Mesenchymal stem cell (in vitro differentiated cells and primary cell): ENCODE data around the gene IGLON5.

Experiments used
- DNase-seq: peaks from one replicate; pipeline ENCODE4 v3.0.0-alpha.2; 2013
- H2AFZ ChIP-seq: one replicate; pipeline ENCODE4 v1.6.1; 2013; ENCODE audit warnings: low read depth, mild to moderate bottlenecking, control low read depth, inconsistent platforms, low read length, moderate library complexity
- H2AK5ac ChIP-seq: 2 replicates; pipeline ENCODE4 v1.6.1; 2013; ENCODE audit warnings: low read length, moderate library complexity, mild to moderate bottlenecking, inconsistent platforms; ENCODE audit not compliant: severe bottlenecking
- H2BK120ac ChIP-seq: one replicate; pipeline ENCODE4 v1.6.1; 2013; ENCODE audit warnings: low read depth, mild to moderate bottlenecking, inconsistent platforms, low read length, moderate library complexity
- H2BK12ac ChIP-seq, 2 experiments: one replicate each; pipeline ENCODE4 v1.6.1; 2013; ENCODE audit warnings: inconsistent platforms in 2 of 2, low read length in 2 of 2, mild to moderate bottlenecking in 2 of 2, moderate library complexity in 2 of 2, control low read depth in 1 of 2
- H2BK15ac ChIP-seq: one replicate; pipeline ENCODE4 v1.6.1; 2013; ENCODE audit warnings: mild to moderate bottlenecking, low read depth, inconsistent platforms; ENCODE audit not compliant: poor library complexity, severe bottlenecking
- H2BK5ac ChIP-seq: 2 replicates; pipeline ENCODE4 v1.6.1; 2013; ENCODE audit warnings: low read depth, mild to moderate bottlenecking, low read length, control low read depth, inconsistent platforms; ENCODE audit not compliant: poor library complexity, severe bottlenecking
- H3K14ac ChIP-seq, 2 experiments: one replicate each; pipeline ENCODE4 v1.6.1; 2013; ENCODE audit warnings: inconsistent platforms in 2 of 2, low read length in 2 of 2, control low read depth in 1 of 2, mild to moderate bottlenecking in 1 of 2, moderate library complexity in 1 of 2
- H3K18ac ChIP-seq, 2 experiments: one replicate each; pipeline ENCODE4 v1.6.1; 2013; ENCODE audit warnings: inconsistent platforms in 2 of 2, low read length in 2 of 2, control low read depth in 1 of 2, low read depth in 1 of 2, mild to moderate bottlenecking in 1 of 2
- H3K23ac ChIP-seq, 2 experiments: one replicate each; pipeline ENCODE4 v1.6.1; 2013; ENCODE audit warnings: inconsistent platforms in 2 of 2, low read length in 2 of 2, mild to moderate bottlenecking in 2 of 2, moderate library complexity in 2 of 2, control low read depth in 1 of 2
- H3K27ac ChIP-seq: 2 replicates; pipeline ENCODE4 v1.5.1; 2013; ENCODE audit warnings: mild to moderate bottlenecking, moderate library complexity, low read length, control low read depth, inconsistent platforms; ENCODE audit not compliant: poor library complexity, severe bottlenecking
- H3K27me3 ChIP-seq, 2 experiments: 2 replicates each; pipeline versions ENCODE4 v1.6.1 to v1.7.0; 2013; ENCODE audit warnings: low read length in 2 of 2, mild to moderate bottlenecking in 2 of 2, moderate library complexity in 2 of 2, control low read depth in 1 of 2, inconsistent platforms in 1 of 2; ENCODE audit not compliant: control insufficient read depth in 1 of 2, insufficient read depth in 1 of 2
- H3K36me3 ChIP-seq, 2 experiments: 2 replicates each; pipeline versions ENCODE4 v1.6.1 to v1.7.0; 2013; ENCODE audit warnings: low read length in 2 of 2, control low read depth in 1 of 2, inconsistent platforms in 1 of 2, low read depth in 1 of 2, mild to moderate bottlenecking in 1 of 2; ENCODE audit not compliant: insufficient read depth in 2 of 2, control insufficient read depth in 1 of 2
- H3K4ac ChIP-seq, 2 experiments: one replicate each; pipeline ENCODE4 v1.6.1; 2013; ENCODE audit warnings: inconsistent platforms in 2 of 2, low read length in 2 of 2, mild to moderate bottlenecking in 2 of 2, moderate library complexity in 2 of 2, control low read depth in 1 of 2, low read depth in 1 of 2
- H3K4me1 ChIP-seq: 2 replicates; pipeline ENCODE4 v1.6.1; 2013; ENCODE audit warnings: low read depth, low read length, control low read depth; ENCODE audit not compliant: control insufficient read depth, insufficient read depth
- H3K4me2 ChIP-seq: 2 replicates; pipeline ENCODE4 v1.6.1; 2013; ENCODE audit warnings: low read length, mild to moderate bottlenecking, inconsistent platforms; ENCODE audit not compliant: poor library complexity, severe bottlenecking
- H3K4me3 ChIP-seq, 2 experiments: 2 replicates each; pipeline versions ENCODE4 v1.5.1 to v1.7.0; 2013; ENCODE audit warnings: low read length in 2 of 2, mild to moderate bottlenecking in 2 of 2, control low read depth in 1 of 2, low read depth in 1 of 2; ENCODE audit not compliant: insufficient read depth in 1 of 2
- H3K79me1 ChIP-seq: replicated peaks from 2 replicates; pipeline ENCODE4 v1.6.1; 2013; ENCODE audit warnings: mild to moderate bottlenecking, control low read depth, low read length, inconsistent platforms; ENCODE audit not compliant: poor library complexity, severe bottlenecking
- H3K9ac ChIP-seq: 2 replicates; pipeline ENCODE4 v1.7.0; 2013; ENCODE audit warnings: mild to moderate bottlenecking, low read length, moderate library complexity
- H3K9me3 ChIP-seq: 2 replicates; pipeline ENCODE4 v1.7.0; 2013; ENCODE audit warnings: mild to moderate bottlenecking, low read length; ENCODE audit not compliant: control insufficient read depth
- H4K8ac ChIP-seq: one replicate; pipeline ENCODE4 v1.6.1; 2013; ENCODE audit warnings: inconsistent platforms, mild to moderate bottlenecking, low read length, moderate library complexity
- H4K91ac ChIP-seq: one replicate; pipeline ENCODE4 v1.6.1; 2013; ENCODE audit warnings: mild to moderate bottlenecking, low read length, inconsistent platforms
- WGBS: methylation state at CpG from one replicate; pipeline ENCODE4 v1.1.7; 2013; ENCODE audit warnings: mixed read lengths; 5-methylcytosine and 5-hydroxymethylcytosine counted together

Gene IGLON5

DNA sequence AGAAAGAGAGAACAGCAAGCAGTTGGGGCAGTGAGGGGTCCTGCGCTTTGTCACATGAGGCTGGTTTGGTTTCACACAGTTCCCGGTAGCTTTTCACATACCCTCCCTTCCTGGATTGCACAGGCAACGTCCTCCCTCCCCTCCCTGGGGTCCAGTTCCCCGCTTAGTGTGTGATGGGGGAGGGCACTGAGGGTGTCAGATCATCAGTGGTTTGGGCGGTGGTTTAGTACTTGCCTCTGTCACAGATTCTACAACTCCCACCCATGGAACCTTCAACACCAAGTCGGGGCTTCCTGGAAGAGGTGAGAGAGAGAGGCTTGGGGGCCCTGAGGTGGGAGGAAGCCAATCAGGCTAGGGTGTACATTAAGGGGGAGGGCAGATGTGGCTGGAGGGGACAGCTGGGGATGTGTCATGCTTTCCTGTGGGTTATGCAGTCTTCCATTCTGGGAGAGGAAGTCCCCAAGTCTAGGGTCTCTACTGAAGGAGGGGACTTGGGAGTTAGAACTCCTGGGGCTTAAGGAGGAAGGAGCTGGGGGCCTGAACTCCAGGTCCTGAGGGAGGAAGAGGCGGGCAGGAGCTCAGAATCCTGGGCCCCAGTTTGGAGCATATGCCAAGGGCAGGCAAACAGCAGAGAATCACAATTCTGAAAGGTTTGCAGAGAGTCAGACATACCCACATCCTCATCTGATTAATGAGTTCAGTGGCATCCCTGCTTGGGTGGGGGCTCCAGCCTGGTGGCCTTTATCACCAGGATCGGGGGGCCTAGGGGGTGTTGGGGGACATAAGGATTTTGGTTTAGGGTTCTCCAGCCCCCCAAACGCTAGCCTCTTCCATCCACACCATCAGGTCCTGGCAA is 61.4 kb downstream of the IGLON5 start, which contains the start of gene NKG7:
TSS of gene NKG7 (minus strand) at position 6 of the 856 bp plus-strand sequence. CDS start 119 bp downstream, outside the sequence.
- Histone ChIP-seq H2BK12ac (no peak within 1 kb of the TSS), H2BK5ac (no peak within 1 kb of the TSS), H2AK5ac (no peak within 1 kb of the TSS), H4K91ac (no peak within 1 kb of the TSS), H3K18ac (no peak within 1 kb of the TSS), H3K4me1 (peaks cover 8% of the 10 kb centered on the region), H3K4me3 (no peak within 1 kb of the TSS), H3K79me1 (peaks cover 6% of the 10 kb centered on the region), H2BK120ac (no peak within 1 kb of the TSS), H3K27ac (no peak within 1 kb of the TSS), H3K4ac (no peak within 1 kb of the TSS), H3K9ac (no peak within 1 kb of the TSS), H4K8ac (no peak within 1 kb of the TSS), H3K14ac (no peak within 1 kb of the TSS), H3K9me3 (no peaks in the 10 kb centered on the region), H3K4me2 (no peak within 1 kb of the TSS), H2BK15ac (no peak within 1 kb of the TSS), H3K27me3 (peaks cover 4 to 20% of the 10 kb centered on the region in 2 experiments), H3K23ac (no peak within 1 kb of the TSS), H3K36me3 (no peaks in the 10 kb centered on the region), H2AFZ (no peak within 1 kb of the TSS)
- no peak for DNase-seq
- 79% methylated on average over 6 of the region's 9 CpGs for WGBS

DNA sequence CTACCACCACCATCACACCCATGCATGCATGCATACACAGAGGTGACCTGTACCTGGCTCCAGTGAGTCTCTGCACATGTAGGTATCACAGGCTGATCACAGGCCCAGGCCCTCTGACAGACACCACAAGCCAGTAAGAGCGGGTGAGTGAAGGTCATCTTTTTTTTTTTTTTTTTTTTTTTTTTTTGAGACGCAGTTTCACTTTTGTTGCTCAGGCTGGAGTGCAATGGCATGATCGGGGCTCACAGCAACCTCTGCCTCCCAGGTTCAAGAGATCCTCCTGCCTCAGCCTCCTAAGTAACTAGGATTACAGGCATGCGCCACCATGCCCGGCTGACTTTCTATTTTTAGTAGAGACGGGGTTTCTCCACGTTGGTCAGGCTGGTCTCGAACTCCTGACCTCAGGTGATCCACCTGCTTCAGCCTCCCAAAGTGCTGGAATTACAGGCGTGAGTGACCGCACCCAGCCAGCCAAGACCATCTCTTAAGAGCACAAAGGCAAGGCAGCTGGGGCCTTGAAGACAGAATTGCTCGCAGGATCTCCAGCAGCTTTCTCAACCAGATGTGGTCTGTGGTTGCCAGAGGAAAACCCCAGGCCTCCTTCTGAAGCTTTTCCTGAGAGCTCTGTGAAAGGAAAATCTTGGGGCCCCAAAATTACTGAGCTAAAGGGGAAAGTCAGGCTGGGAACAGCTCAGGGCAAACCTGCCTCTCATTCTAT is 64.2 kb downstream of the IGLON5 start:
- no peak overlapping the region for H2AFZ ChIP-seq
- 76% methylated on average over 10 of the region's 11 CpGs for WGBS
- no peak for DNase-seq
- no peak overlapping the region for H2BK120ac ChIP-seq
- no peaks in the 10 kb centered on the region for H3K9me3 ChIP-seq
- H4K91ac ChIP-seq = no peak overlapping the region
- H3K36me3 ChIP-seq = no peaks in the 10 kb centered on the region
- H3K27me3 ChIP-seq = peaks cover 4 to 20% of the 10 kb centered on the region in 2 experiments
- H2BK15ac ChIP-seq = no peak overlapping the region
- H3K4me2 ChIP-seq = no peak overlapping the region
- no peak overlapping the region for H2BK12ac ChIP-seq
- H2AK5ac ChIP-seq = no peak overlapping the region
- no peak overlapping the region for H3K23ac ChIP-seq
- H3K79me1 ChIP-seq = no peaks in the 10 kb centered on the region
- H3K9ac ChIP-seq = no peak overlapping the region
- no peak overlapping the region for H4K8ac ChIP-seq
- no peak overlapping the region for H3K4ac ChIP-seq
- no peak overlapping the region for H3K14ac ChIP-seq
- no peak overlapping the region for H2BK5ac ChIP-seq
- H3K4me1 ChIP-seq = no peaks in the 10 kb centered on the region
- H3K27ac ChIP-seq = no peak overlapping the region
- no peak overlapping the region for H3K18ac ChIP-seq
- H3K4me3 ChIP-seq = no peak overlapping the region

DNA sequence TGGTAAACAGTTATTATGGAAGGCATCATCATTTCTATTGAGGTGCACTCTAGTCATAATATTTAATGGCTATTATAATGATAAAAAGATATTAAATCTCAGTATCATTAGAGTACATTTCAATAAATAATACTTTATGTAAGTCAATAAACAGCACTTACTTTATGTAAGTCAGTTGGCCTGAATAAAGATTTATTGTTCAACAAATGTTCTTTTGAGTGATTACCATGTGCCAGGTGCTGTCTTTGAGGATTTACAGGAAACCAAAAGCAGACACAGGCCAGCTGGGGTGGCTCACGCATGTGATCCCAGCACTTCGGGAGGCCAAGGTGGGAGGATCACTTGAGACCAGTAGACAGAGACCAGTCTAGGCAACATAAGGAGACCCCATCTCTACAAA is 66.0 kb downstream of the IGLON5 start:
- H3K36me3 ChIP-seq = no peaks in the 10 kb centered on the region
- H3K9me3 ChIP-seq = no peaks in the 10 kb centered on the region
- no peak overlapping the region for H3K4ac ChIP-seq
- no peak overlapping the region for H3K18ac ChIP-seq
- H3K4me2 ChIP-seq = no peak overlapping the region
- H3K27ac ChIP-seq = no peak overlapping the region
- no peaks in the 10 kb centered on the region for H3K4me1 ChIP-seq
- H3K9ac ChIP-seq = no peak overlapping the region
- H2BK12ac ChIP-seq = no peak overlapping the region
- no peak overlapping the region for H4K91ac ChIP-seq
- H4K8ac ChIP-seq = no peak overlapping the region
- no peak for DNase-seq
- no peak overlapping the region for H2AFZ ChIP-seq
- WGBS = 100% methylated on average over 2 of the region's 2 CpGs
- H3K79me1 ChIP-seq = no peaks in the 10 kb centered on the region
- H3K4me3 ChIP-seq = no peak overlapping the region
- no peak overlapping the region for H2BK120ac ChIP-seq
- H2AK5ac ChIP-seq = no peak overlapping the region
- no peak overlapping the region for H3K14ac ChIP-seq
- H3K23ac ChIP-seq = no peak overlapping the region
- H2BK5ac ChIP-seq = no peak overlapping the region
- H3K27me3 ChIP-seq = peaks cover 0 to 6% of the 10 kb centered on the region in 2 experiments
- H2BK15ac ChIP-seq = no peak overlapping the region

DNA sequence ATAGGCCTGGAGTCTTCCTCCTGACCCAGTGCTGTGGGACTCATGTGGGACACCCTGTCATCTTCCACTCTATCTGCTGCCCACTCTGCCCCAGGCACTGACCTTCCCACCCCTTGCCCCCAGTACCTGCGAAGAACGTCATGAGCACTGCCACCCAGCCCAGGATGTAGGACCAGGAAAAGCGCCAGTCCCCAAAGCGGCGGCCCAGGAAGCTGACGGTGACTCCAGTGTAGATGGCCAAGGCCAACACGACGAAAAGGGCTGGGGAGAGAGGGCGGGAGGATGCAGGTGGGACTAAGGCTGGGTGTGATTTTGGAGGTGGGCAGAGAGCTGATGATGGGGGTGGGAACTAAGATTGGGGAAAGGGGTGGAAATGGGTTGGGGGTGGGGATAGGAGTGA is 68.9 kb downstream of the IGLON5 start:
- H3K79me1 ChIP-seq = no peaks in the 10 kb centered on the region
- H2BK5ac ChIP-seq = no peak overlapping the region
- H2BK15ac ChIP-seq = no peak overlapping the region
- no peak overlapping the region for H3K9ac ChIP-seq
- no peak for DNase-seq
- no peak overlapping the region for H3K18ac ChIP-seq
- no peak overlapping the region for H2AFZ ChIP-seq
- H3K36me3 ChIP-seq = no peaks in the 10 kb centered on the region
- no peak overlapping the region for H3K4me2 ChIP-seq
- H3K4me1 ChIP-seq = no peaks in the 10 kb centered on the region
- no peak overlapping the region for H4K8ac ChIP-seq
- H3K14ac ChIP-seq = no peak overlapping the region
- no peak overlapping the region for H3K27ac ChIP-seq
- no peaks in the 10 kb centered on the region for H3K9me3 ChIP-seq
- no peak overlapping the region for H2BK120ac ChIP-seq
- H3K23ac ChIP-seq = no peak overlapping the region
- no peak overlapping the region for H4K91ac ChIP-seq
- no peak overlapping the region for H3K4ac ChIP-seq
- 96% methylated on average over 9 of the region's 9 CpGs for WGBS
- H2AK5ac ChIP-seq = no peak overlapping the region
- H3K4me3 ChIP-seq = no peak overlapping the region
- no peaks in the 10 kb centered on the region for H3K27me3 ChIP-seq
- no peak overlapping the region for H2BK12ac ChIP-seq
